ENCODE results near the gene DPF3.

GRCh38 chr14:72924337-72924736 lies 30.4 kb upstream of the DPF3 start:
- no peak for TF ChIP-seq EZH2phosphoT487 (IDR thresholded peaks at IDR 0.05; ENCODE audit: borderline replicate concordance, low read length)
- TF ChIP-seq CTCF (IDR thresholded peaks at IDR 0.05; ENCODE audit: low read depth, low read length, poor library complexity, severe bottlenecking) = no peak
